ENCODE results near the gene VILL. TPM values are rescaled to one million over a fixed set of nuclear protein-coding genes. Genes with fewer than 3 reads are reported as not detected.

Gene VILL
- 1.9 TPM for polyA plus RNA-seq (2013, experiment 1 of 2)
- 2.2 TPM for polyA plus RNA-seq (2013, experiment 2 of 2)

- Histone ChIP-seq H3K23ac (ENCODE audit: low read length) (no peak within 1 kb of the TSS), H3K9ac (ENCODE audit: low read length) (no peak within 1 kb of the TSS), H4K8ac (ENCODE audit: low read depth, low read length) (no peak within 1 kb of the TSS), H4K5ac (ENCODE audit: low read length) (no peak within 1 kb of the TSS), H3K18ac (ENCODE audit: low read length) (no peak within 1 kb of the TSS), H3K4me2 (ENCODE audit: low read length) (peak within 1 kb of the TSS; percentile 15), H2BK120ac (ENCODE audit: low read depth, low read length) (no peak within 1 kb of the TSS), H2BK5ac (ENCODE audit: low read length) (no peak within 1 kb of the TSS), H2BK15ac (replicated peaks; ENCODE audit: low read depth) (no peak within 1 kb of the TSS), H3K27me3 (ENCODE audit: insufficient read depth, low read length, poor library complexity) (no peaks in the 10 kb centered on the region), H3K56ac (ENCODE audit: low read length) (peak within 1 kb of the TSS; percentile 71), H3K79me2 (ENCODE audit: control insufficient read depth, insufficient read depth, low read length) (no peaks in the 10 kb centered on the region), H3K4me3 (ENCODE audit: low read length) (no peak within 1 kb of the TSS), H3K4ac (ENCODE audit: low read depth, low read length) (peak within 1 kb of the TSS; percentile 5), H2AK5ac (ENCODE audit: low read length) (no peak within 1 kb of the TSS), H3K79me1 (ENCODE audit: low read length) (no peaks in the 10 kb centered on the region), H3K4me1 (ENCODE audit: control insufficient read depth, low read depth, low read length) (no peaks in the 10 kb centered on the region), H3K36me3 (ENCODE audit: control insufficient read depth, insufficient read depth, low read length) (no peaks in the 10 kb centered on the region), H3K27ac (ENCODE audit: low read depth, low read length) (no peak within 1 kb of the TSS)
- no CpG with 5 or more reads among the region's 10 CpGs for WGBS (ENCODE audit: extremely low coverage, insufficient coverage, low lambda C conversion rate)
- no peak for DNase-seq
Measured at GRCh38 chr3:37990527-37990926, at the start of gene VILL. VILL (plus strand) TSS chr3:37990786; CDS start chr3:37993673, 2,887 bp downstream.

GRCh38 chr3:37941608-37942508, 48.7 kb upstream of the VILL start:
- H4K8ac ChIP-seq (ENCODE audit: low read depth, low read length): no peak overlapping the region
- H3K18ac ChIP-seq (ENCODE audit: low read length): no peak overlapping the region
- H3K79me2 ChIP-seq (ENCODE audit: control insufficient read depth, insufficient read depth, low read length): no peaks in the 10 kb centered on the region
- H4K5ac ChIP-seq (ENCODE audit: low read length): no peak overlapping the region
- no peaks in the 10 kb centered on the region for H3K27me3 ChIP-seq (ENCODE audit: insufficient read depth, low read length, poor library complexity)
- H2AK5ac ChIP-seq (ENCODE audit: low read length): no peak overlapping the region
- no peak overlapping the region for H2BK15ac ChIP-seq (replicated peaks; ENCODE audit: low read depth)
- no peak overlapping the region for H2BK120ac ChIP-seq (ENCODE audit: low read depth, low read length)
- no peak overlapping the region for H3K4ac ChIP-seq (ENCODE audit: low read depth, low read length)
- no peak overlapping the region for H3K56ac ChIP-seq (ENCODE audit: low read length)
- no peak overlapping the region for H3K4me3 ChIP-seq (ENCODE audit: low read length)
- no CpG with 5 or more reads among the region's 12 CpGs for WGBS (ENCODE audit: extremely low coverage, insufficient coverage, low lambda C conversion rate)
- no peak for DNase-seq
- no peaks in the 10 kb centered on the region for H3K79me1 ChIP-seq (ENCODE audit: low read length)
- H3K9ac ChIP-seq (ENCODE audit: low read length): no peak overlapping the region
- no peak overlapping the region for H3K23ac ChIP-seq (ENCODE audit: low read length)
- no peak overlapping the region for H2BK5ac ChIP-seq (ENCODE audit: low read length)
- H3K36me3 ChIP-seq (ENCODE audit: control insufficient read depth, insufficient read depth, low read length): no peaks in the 10 kb centered on the region
- peaks cover 8% of the 10 kb centered on the region for H3K4me1 ChIP-seq (ENCODE audit: control insufficient read depth, low read depth, low read length)
- no peak overlapping the region for H3K4me2 ChIP-seq (ENCODE audit: low read length)
- no peak overlapping the region for H3K27ac ChIP-seq (ENCODE audit: low read depth, low read length)

GRCh38 chr3:37942646-37943045, 47.9 kb upstream of the VILL start:
- Histone ChIP-seq H3K27me3 (ENCODE audit: insufficient read depth, low read length, poor library complexity) (no peaks in the 10 kb centered on the region), H3K4ac (ENCODE audit: low read depth, low read length) (no peak overlapping the region), H3K23ac (ENCODE audit: low read length) (no peak overlapping the region), H3K4me2 (ENCODE audit: low read length) (no peak overlapping the region), H3K9ac (ENCODE audit: low read length) (no peak overlapping the region), H3K79me2 (ENCODE audit: control insufficient read depth, insufficient read depth, low read length) (no peaks in the 10 kb centered on the region), H3K18ac (ENCODE audit: low read length) (no peak overlapping the region), H3K4me1 (ENCODE audit: control insufficient read depth, low read depth, low read length) (peaks cover 8% of the 10 kb centered on the region), H2BK5ac (ENCODE audit: low read length) (no peak overlapping the region), H3K4me3 (ENCODE audit: low read length) (no peak overlapping the region), H2BK120ac (ENCODE audit: low read depth, low read length) (no peak overlapping the region), H3K56ac (ENCODE audit: low read length) (no peak overlapping the region), H4K8ac (ENCODE audit: low read depth, low read length) (no peak overlapping the region), H2BK15ac (replicated peaks; ENCODE audit: low read depth) (no peak overlapping the region), H3K36me3 (ENCODE audit: control insufficient read depth, insufficient read depth, low read length) (no peaks in the 10 kb centered on the region), H3K79me1 (ENCODE audit: low read length) (no peaks in the 10 kb centered on the region), H2AK5ac (ENCODE audit: low read length) (no peak overlapping the region), H3K27ac (ENCODE audit: low read depth, low read length) (no peak overlapping the region), H4K5ac (ENCODE audit: low read length) (no peak overlapping the region)
- WGBS (ENCODE audit: extremely low coverage, insufficient coverage, low lambda C conversion rate): no CpG with 5 or more reads among the region's 2 CpGs
- DNase-seq: no peak

- no peak overlapping the region for H4K8ac ChIP-seq (ENCODE audit: low read depth, low read length)
- WGBS (ENCODE audit: extremely low coverage, insufficient coverage, low lambda C conversion rate): no CpG with 5 or more reads among the region's 4 CpGs
Measured at GRCh38 chr3:37943126-37943525, 47.5 kb upstream of the VILL start.

DNA sequence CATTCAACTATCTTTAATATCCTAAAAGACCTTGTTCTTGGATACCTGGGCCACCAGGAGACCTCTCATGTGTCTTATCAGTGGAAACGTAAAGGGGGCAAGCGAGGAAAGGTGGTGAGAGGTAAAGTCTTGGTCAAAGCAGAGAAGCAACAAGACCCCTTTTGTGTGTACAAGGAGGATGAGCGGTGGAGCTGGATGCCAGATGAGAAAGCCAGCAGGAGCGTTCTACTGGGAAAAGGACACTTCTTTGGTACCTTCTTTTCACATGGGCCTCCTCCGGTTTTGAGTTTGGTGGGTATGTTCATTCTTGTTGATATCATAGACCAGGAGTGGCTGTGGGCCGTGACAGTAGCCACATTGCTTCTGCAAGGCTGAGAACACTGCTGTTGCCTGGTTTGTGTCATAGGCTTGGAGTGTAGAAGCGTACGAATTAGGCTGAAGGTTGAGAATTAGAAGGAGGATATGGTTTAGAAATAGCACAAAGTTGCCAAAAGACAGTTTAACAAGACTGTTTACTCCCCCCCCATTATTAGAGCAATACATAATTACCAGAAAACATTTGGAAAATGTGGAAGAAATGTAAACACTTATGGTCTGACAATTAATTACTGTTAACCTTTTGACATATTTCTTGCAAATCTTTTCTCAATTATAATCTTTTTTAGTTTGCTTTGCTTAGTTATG, 46.8 kb upstream of the VILL start:
- H3K9ac ChIP-seq (ENCODE audit: low read length): no peak overlapping the region
- no peak overlapping the region for H3K4ac ChIP-seq (ENCODE audit: low read depth, low read length)
- peaks cover 8% of the 10 kb centered on the region for H3K4me1 ChIP-seq (ENCODE audit: control insufficient read depth, low read depth, low read length)
- H3K23ac ChIP-seq (ENCODE audit: low read length): no peak overlapping the region
- no peak overlapping the region for H3K4me3 ChIP-seq (ENCODE audit: low read length)
- H2BK5ac ChIP-seq (ENCODE audit: low read length): no peak overlapping the region
- H2BK15ac ChIP-seq (replicated peaks; ENCODE audit: low read depth): no peak overlapping the region
- no peak overlapping the region for H2BK120ac ChIP-seq (ENCODE audit: low read depth, low read length)
- no peak overlapping the region for H3K56ac ChIP-seq (ENCODE audit: low read length)
- no peaks in the 10 kb centered on the region for H3K79me1 ChIP-seq (ENCODE audit: low read length)
- H3K18ac ChIP-seq (ENCODE audit: low read length): no peak overlapping the region
- no peak overlapping the region for H2AK5ac ChIP-seq (ENCODE audit: low read length)
- H3K4me2 ChIP-seq (ENCODE audit: low read length): no peak overlapping the region
- H3K79me2 ChIP-seq (ENCODE audit: control insufficient read depth, insufficient read depth, low read length): no peaks in the 10 kb centered on the region
- no peak for DNase-seq
- H4K5ac ChIP-seq (ENCODE audit: low read length): no peak overlapping the region
- no peaks in the 10 kb centered on the region for H3K36me3 ChIP-seq (ENCODE audit: control insufficient read depth, insufficient read depth, low read length)
- 100% methylated on average over 2 of the region's 8 CpGs for WGBS (ENCODE audit: extremely low coverage, insufficient coverage, low lambda C conversion rate)
- no peaks in the 10 kb centered on the region for H3K27me3 ChIP-seq (ENCODE audit: insufficient read depth, low read length, poor library complexity)
- no peak overlapping the region for H4K8ac ChIP-seq (ENCODE audit: low read depth, low read length)
- no peak overlapping the region for H3K27ac ChIP-seq (ENCODE audit: low read depth, low read length)

More at GRCh38 chr3:37943126-37943525, 47.5 kb upstream of the VILL start:
- Histone ChIP-seq H3K9ac (ENCODE audit: low read length) (no peak overlapping the region), H4K5ac (ENCODE audit: low read length) (no peak overlapping the region), H3K4me2 (ENCODE audit: low read length) (no peak overlapping the region), H3K79me1 (ENCODE audit: low read length) (no peaks in the 10 kb centered on the region), H3K4me3 (ENCODE audit: low read length) (no peak overlapping the region), H2AK5ac (ENCODE audit: low read length) (no peak overlapping the region), H3K4me1 (ENCODE audit: control insufficient read depth, low read depth, low read length) (peaks cover 8% of the 10 kb centered on the region), H3K4ac (ENCODE audit: low read depth, low read length) (no peak overlapping the region), H2BK120ac (ENCODE audit: low read depth, low read length) (no peak overlapping the region), H2BK5ac (ENCODE audit: low read length) (no peak overlapping the region), H3K79me2 (ENCODE audit: control insufficient read depth, insufficient read depth, low read length) (no peaks in the 10 kb centered on the region), H3K27ac (ENCODE audit: low read depth, low read length) (no peak overlapping the region), H3K56ac (ENCODE audit: low read length) (no peak overlapping the region), H2BK15ac (replicated peaks; ENCODE audit: low read depth) (no peak overlapping the region), H3K23ac (ENCODE audit: low read length) (no peak overlapping the region), H3K36me3 (ENCODE audit: control insufficient read depth, insufficient read depth, low read length) (no peaks in the 10 kb centered on the region), H3K18ac (ENCODE audit: low read length) (no peak overlapping the region), H3K27me3 (ENCODE audit: insufficient read depth, low read length, poor library complexity) (no peaks in the 10 kb centered on the region)
- no peak for DNase-seq
